H9 (cell line): ENCODE results near the gene ASB4. TPM values are rescaled to one million over a fixed set of nuclear protein-coding genes. Genes with fewer than 3 reads are reported as not detected.

Experiments
- DNase-seq: peaks from one replicate; pipeline ENCODE4 v3.0.0-alpha.2; 2017
- H2AFZ ChIP-seq: one replicate; pipeline ENCODE4 v1.6.1; 2013; ENCODE audit warnings: mild to moderate bottlenecking, low read length, control low read depth, moderate library complexity
- H2AK5ac ChIP-seq: 2 replicates; pipeline ENCODE4 v1.6.1; 2013; ENCODE audit warnings: low read length, control low read depth, mixed read lengths; ENCODE audit not compliant: insufficient read length
- H2BK120ac ChIP-seq: one replicate; pipeline ENCODE4 v1.6.1; 2013; ENCODE audit warnings: low read depth, mild to moderate bottlenecking, low read length, control low read depth, inconsistent platforms; ENCODE audit not compliant: poor library complexity, severe bottlenecking
- H2BK12ac ChIP-seq: 2 replicates; pipeline ENCODE4 v1.6.1; 2013; ENCODE audit warnings: low read length, control low read depth, mixed read lengths, low read depth; ENCODE audit not compliant: insufficient read length
- H2BK15ac ChIP-seq: 2 replicates; pipeline ENCODE4 v1.6.1; 2013; ENCODE audit warnings: low read depth, low read length, control low read depth
- H2BK20ac ChIP-seq: one replicate; pipeline ENCODE4 v1.6.1; 2013; ENCODE audit warnings: low read depth, mild to moderate bottlenecking, low read length, control low read depth, inconsistent platforms; ENCODE audit not compliant: poor library complexity, severe bottlenecking
- H2BK5ac ChIP-seq: 2 replicates; pipeline ENCODE4 v1.6.1; 2013; ENCODE audit warnings: low read length, control low read depth, mixed read lengths; ENCODE audit not compliant: insufficient read length
- H3K14ac ChIP-seq: 2 replicates; pipeline ENCODE4 v1.6.1; 2013; ENCODE audit warnings: low read length, control low read depth; ENCODE audit not compliant: insufficient read depth
- H3K18ac ChIP-seq: 2 replicates; pipeline ENCODE4 v1.6.1; 2013; ENCODE audit warnings: low read depth, mild to moderate bottlenecking, mixed read lengths, low read length, control low read depth; ENCODE audit not compliant: insufficient read length
- H3K23ac ChIP-seq: 2 replicates; pipeline ENCODE4 v1.6.1; 2013; ENCODE audit warnings: low read length, control low read depth, mixed read lengths, low read depth; ENCODE audit not compliant: insufficient read length
- H3K23me2 ChIP-seq: 2 replicates; pipeline ENCODE4 v1.6.1; 2013; ENCODE audit warnings: low read depth, mild to moderate bottlenecking, mixed read lengths, low read length, control low read depth; ENCODE audit not compliant: insufficient read length, poor library complexity, severe bottlenecking
- H3K27ac ChIP-seq: 2 replicates; pipeline ENCODE4 v1.5.1; 2013; ENCODE audit warnings: low read length, control low read depth, mixed read lengths, low read depth; ENCODE audit not compliant: insufficient read length
- H3K27me3 ChIP-seq: 2 replicates; pipeline ENCODE4 v1.6.1; 2013; ENCODE audit warnings: low read length, control low read depth, inconsistent platforms; ENCODE audit not compliant: insufficient read depth
- H3K4ac ChIP-seq: 2 replicates; pipeline ENCODE4 v1.6.1; 2013; ENCODE audit warnings: low read depth, mild to moderate bottlenecking, control low read depth, inconsistent platforms, low read length, moderate library complexity
- H3K4me1 ChIP-seq: 2 replicates; pipeline ENCODE4 v1.6.1; 2013; ENCODE audit warnings: low read length, control low read depth, inconsistent platforms; ENCODE audit not compliant: insufficient read depth
- H3K4me2 ChIP-seq: 2 replicates; pipeline ENCODE4 v1.6.1; 2013; ENCODE audit warnings: low read length, control low read depth, mixed read lengths; ENCODE audit not compliant: insufficient read length, insufficient read depth
- H3K56ac ChIP-seq: 2 replicates; pipeline ENCODE4 v1.6.1; 2013; ENCODE audit warnings: low read depth, mild to moderate bottlenecking, mixed read lengths, low read length, control low read depth; ENCODE audit not compliant: insufficient read length
- H3K79me1 ChIP-seq: 2 replicates; pipeline ENCODE4 v1.6.1; 2013; ENCODE audit warnings: low read depth, mild to moderate bottlenecking, moderate library complexity, low read length, control low read depth, inconsistent platforms; ENCODE audit not compliant: insufficient read depth, poor library complexity, severe bottlenecking
- H3K79me2 ChIP-seq: 2 replicates; pipeline ENCODE4 v1.6.1; 2013; ENCODE audit warnings: low read length, control low read depth, inconsistent platforms; ENCODE audit not compliant: insufficient read depth
- H3K9ac ChIP-seq: 2 replicates; pipeline ENCODE4 v1.6.1; 2013; ENCODE audit warnings: low read length, control low read depth, mixed read lengths; ENCODE audit not compliant: insufficient read length; ENCODE audit errors: extremely low read depth
- H3K9me3 ChIP-seq: one replicate; pipeline ENCODE4 v1.6.1; 2013; ENCODE audit warnings: low read depth, low read length, inconsistent platforms; ENCODE audit not compliant: control insufficient read depth
- H3T11ph ChIP-seq: one replicate; pipeline ENCODE4 v1.6.1; 2013; ENCODE audit warnings: mild to moderate bottlenecking, low read length, control low read depth, inconsistent platforms
- H4K20me1 ChIP-seq: one replicate; pipeline ENCODE4 v1.6.1; 2013; ENCODE audit not compliant: control insufficient read depth, insufficient read length, insufficient read depth
- H4K5ac ChIP-seq: 2 replicates; pipeline ENCODE4 v1.6.1; 2013; ENCODE audit warnings: low read depth, mild to moderate bottlenecking, mixed read lengths, low read length, control low read depth; ENCODE audit not compliant: insufficient read length
- H4K8ac ChIP-seq: replicated peaks from 2 replicates; pipeline ENCODE4 v1.6.1; 2013; ENCODE audit warnings: low read length, control low read depth, mixed read lengths, low read depth; ENCODE audit not compliant: insufficient read length
- H4K91ac ChIP-seq: 2 replicates; pipeline ENCODE4 v1.6.1; 2013; ENCODE audit warnings: low read depth, mild to moderate bottlenecking, moderate library complexity, mixed read lengths, low read length, control low read depth; ENCODE audit not compliant: insufficient read length
- H3K27ac Mint-ChIP-seq, 3 experiments: 2 replicates in 2 of 3; 3 replicates in 1 of 3; pipeline ENCODE4 v1.8.0; 2020 to 2021; ENCODE audit warnings: mixed read lengths in 3 of 3, mild to moderate bottlenecking in 1 of 3, moderate library complexity in 1 of 3
- H3K27me3 Mint-ChIP-seq: 2 replicates; pipeline ENCODE4 v1.8.0; 2021; ENCODE audit warnings: low read depth, mild to moderate bottlenecking, moderate library complexity, mixed read lengths
- H3K36me3 Mint-ChIP-seq, 3 experiments: 2 replicates in 2 of 3; 3 replicates in 1 of 3; pipeline ENCODE4 v1.8.0; 2020 to 2021; ENCODE audit warnings: low read depth in 3 of 3, mixed read lengths in 3 of 3; ENCODE audit not compliant: insufficient read depth in 1 of 3
- H3K4me1 Mint-ChIP-seq, 2 experiments: 2 replicates each; pipeline ENCODE4 v1.8.0; 2020; ENCODE audit warnings: mixed read lengths in 2 of 2
- H3K4me3 Mint-ChIP-seq, 2 experiments: 2 replicates in 1 of 2; 3 replicates in 1 of 2; pipeline ENCODE4 v1.8.0; 2020 to 2021; ENCODE audit warnings: mild to moderate bottlenecking in 2 of 2, mixed read lengths in 2 of 2, moderate library complexity in 1 of 2
- H3K9me3 Mint-ChIP-seq, 2 experiments: 2 replicates in 1 of 2; 3 replicates in 1 of 2; pipeline ENCODE4 v1.8.0; 2020; ENCODE audit warnings: mild to moderate bottlenecking in 2 of 2, mixed read lengths in 2 of 2, moderate library complexity in 1 of 2
- CTCF ChIP-seq: fragments of 200-600 bp; sonication (generic); conservative IDR thresholded peaks from 3 replicates; pipeline ENCODE4 v1.8.0; 2021; ENCODE audit warnings: antibody characterized with exemption, mild to moderate bottlenecking
- WGBS: extraction: QIAGEN DNeasy Blood & Tissue Kit; methylation state at CpG from one replicate; pipeline ENCODE4 v1.1.7; 2013; ENCODE audit warnings: missing lambda C conversion rate, low lambda C conversion rate, mixed read lengths; ENCODE audit not compliant: insufficient read length; ENCODE audit errors: extremely low coverage; 5-methylcytosine and 5-hydroxymethylcytosine counted together
- total RNA-seq: library from RNA; stranded (reverse); gene quantifications from 2 replicates; pipeline ENCODE4 v1.2.1, GENCODE V29; 2021

The ASB4 gene
- total RNA-seq, 1 experiment from 2014 or later = not detected

GRCh38 chr7:95527776-95528250 lies 42.1 kb downstream of the ASB4 start:
- Mint-ChIP-seq H3K9me3 (no peaks in the 10 kb centered on the region), H3K4me3 (no peak overlapping the region)
- no peaks in the 10 kb centered on the region for H3K79me2 ChIP-seq

More at GRCh38 chr7:95527776-95528250, 42.1 kb downstream of the ASB4 start:
- no peak overlapping the region for H2BK120ac ChIP-seq
- Mint-ChIP-seq H3K27ac (no peak overlapping the region), H3K4me1 (peaks cover 3 to 4% of the 10 kb centered on the region in 2 experiments; a peak in 3 of 4 replicates), H3K27me3 (no peaks in the 10 kb centered on the region; the same call in none of the 2 replicates), H3K36me3 (no peaks in the 10 kb centered on the region)
- no peak overlapping the region for H2BK5ac ChIP-seq
- H3K4ac ChIP-seq = no peak overlapping the region
- H2BK12ac ChIP-seq = no peak overlapping the region
- no peak for TF ChIP-seq CTCF
- no peak overlapping the region for H2AK5ac ChIP-seq
- H3K9ac ChIP-seq = no peak overlapping the region
- H2BK15ac ChIP-seq = no peak overlapping the region
- DNase-seq = peak; percentile 35
- no peaks in the 10 kb centered on the region for H3K79me1 ChIP-seq
- H3K23me2 ChIP-seq = no peaks in the 10 kb centered on the region
- no peak overlapping the region for H2AFZ ChIP-seq
- no peak overlapping the region for H4K8ac ChIP-seq
- no CpG with 5 or more reads among the region's 23 CpGs for WGBS
- H3K23ac ChIP-seq = no peak overlapping the region
- H3K9me3 ChIP-seq = no peaks in the 10 kb centered on the region
- H3K4me2 ChIP-seq = no peak overlapping the region
- H2BK20ac ChIP-seq = no peak overlapping the region
- H4K91ac ChIP-seq = no peak overlapping the region
- H3K4me1 ChIP-seq = no peaks in the 10 kb centered on the region
- H3K27me3 ChIP-seq = no peaks in the 10 kb centered on the region
- H4K20me1 ChIP-seq = no peaks in the 10 kb centered on the region
- H3K27ac ChIP-seq = no peak overlapping the region
- no peak overlapping the region for H3K18ac ChIP-seq
- no peak overlapping the region; the same call in 1 of the 2 replicates for H3K14ac ChIP-seq
- no peak overlapping the region for H4K5ac ChIP-seq
- no peak overlapping the region for H3K56ac ChIP-seq
- no peak overlapping the region for H3T11ph ChIP-seq
